GM10266 (cell line): ENCODE measurements around the gene VPS37B.

Source experiments
- DNase-seq: peaks from one replicate; pipeline ENCODE4 v3.0.0; 2012; ENCODE audit errors: extremely low spot score
- CTCF ChIP-seq: IDR thresholded peaks from 2 replicates; pipeline ENCODE4 v1.5.1; 2012; ENCODE audit warnings: mild to moderate bottlenecking, low read depth; ENCODE audit not compliant: control insufficient read depth, insufficient read depth; ENCODE audit errors: missing control alignments

The VPS37B gene

GRCh38 chr12:122846622-122847515, 49.1 kb downstream of the VPS37B start:
- DNase-seq = no peak
- no peak for TF ChIP-seq CTCF

GRCh38 chr12:122845865-122846621, 49.9 kb downstream of the VPS37B start:
- TF ChIP-seq CTCF = no peak

GRCh38 chr12:122845041-122845864, 50.7 kb downstream of the VPS37B start:
- TF ChIP-seq CTCF = no peak
- DNase-seq = no peak

More at GRCh38 chr12:122845865-122846621, 49.9 kb downstream of the VPS37B start:
- DNase-seq = no peak

- TF ChIP-seq CTCF = no peak
- no peak for DNase-seq
Measured at GRCh38 chr12:122844366-122844971, 51.5 kb downstream of the VPS37B start.

- DNase-seq = no peak
Measured at GRCh38 chr12:122843455-122843854, 52.5 kb downstream of the VPS37B start.

More at GRCh38 chr12:122843455-122843854, 52.5 kb downstream of the VPS37B start:
- TF ChIP-seq CTCF = no peak
